K562 (cell line): ENCODE data around the gene CELSR3. TPM values are rescaled to one million over a fixed set of nuclear protein-coding genes. Genes with fewer than 3 reads are reported as not detected.
A peak's percentile ranks its signal among the peaks of the same experiment; 100 is the strongest.

Source experiments
- ATAC-seq: fragments of 200-7000 bp; cut with Tn5 transposase; 3 replicates; pipeline ENCODE4 v1.9.1; 2020; ENCODE audit warnings: moderate library complexity
- BruUV-seq: library from RNA; stranded (reverse); fragments of 400-500 nt; replicated peaks from 2 replicates; lab custom pipeline; 2021; lab: Mats Ljungman, UMichigan
- CTCF ChIA-PET: fragments of 300-600 bp; formaldehyde crosslinking; extraction: SDS; loops from one replicate; lab custom pipeline; 2021; ENCODE audit warnings: low intra/inter-chr PET ratio; lab: Yijun Ruan, JAX
- POLR2A ChIA-PET: fragments of 300-600, 350-650 bp; sonication (Branson Sonifier 250); formaldehyde crosslinking; extraction: SDS; loops from one replicate; lab custom pipeline; 2021; ENCODE audit warnings: antibody characterized with exemption, inconsistent platforms; lab: Yijun Ruan, JAX
- DNase-seq, 4 experiments: peaks; one replicate each; pipeline versions ENCODE4 v3.0.0 to v3.0.0-alpha.2; 2011 to 2018; ENCODE audit warnings: low spot score in 3 of 4, mixed read lengths in 3 of 4; ENCODE audit errors: extremely low read depth in 1 of 4
- FAIRE-seq: peaks from 2 replicates; lab custom pipeline; 2011; peaks lifted over from hg19 to GRCh38; lab: Jason Lieb, UNC
- H2AFZ ChIP-seq: 2 replicates; pipeline ENCODE4 v1.6.0; 2011; ENCODE audit warnings: low read depth, low read length, control low read depth, inconsistent platforms
- H3K27ac ChIP-seq: fragments of 200-600 bp; 3 replicates; pipeline ENCODE4 v1.8.0; 2011; ENCODE audit warnings: low read depth, mild to moderate bottlenecking, control low read depth, inconsistent platforms, low read length, moderate library complexity, mixed read lengths; ENCODE audit errors: extremely low read depth
- H3K27me3 ChIP-seq, 2 experiments: fragments of 300-600 bp in 1 of 2; 2 replicates in 1 of 2; 3 replicates in 1 of 2; pipeline versions ENCODE4 v1.6.0 to v1.8.0; 2011; ENCODE audit warnings: inconsistent platforms in 2 of 2, low read length in 2 of 2, mild to moderate bottlenecking in 1 of 2, mixed read lengths in 1 of 2, moderate library complexity in 1 of 2; ENCODE audit not compliant: control insufficient read depth in 2 of 2, insufficient read depth in 2 of 2
- H3K36me3 ChIP-seq: fragments of 300-600 bp; 3 replicates; pipeline ENCODE4 v1.8.0; 2011; ENCODE audit warnings: mild to moderate bottlenecking, low read length, inconsistent platforms; ENCODE audit not compliant: control insufficient read depth, insufficient read depth
- H3K4me1 ChIP-seq, 2 experiments: fragments of 200-600 bp in 1 of 2; replicated peaks in 1 of 2; 2 replicates in 1 of 2; 3 replicates in 1 of 2; pipeline versions ENCODE4 v1.5.1 to v1.8.0; 2011; ENCODE audit warnings: inconsistent platforms in 2 of 2, low read length in 2 of 2, mild to moderate bottlenecking in 1 of 2, mixed read lengths in 1 of 2, moderate library complexity in 1 of 2; ENCODE audit not compliant: control insufficient read depth in 2 of 2, insufficient read depth in 2 of 2
- H3K4me2 ChIP-seq: 2 replicates; pipeline ENCODE4 v1.6.1; 2011; ENCODE audit warnings: low read length, control low read depth, inconsistent platforms, mixed read lengths; ENCODE audit not compliant: insufficient read depth
- H3K4me3 ChIP-seq: fragments of 200-600 bp; sonication (generic), shearing (Covaris generic); 2 replicates; pipeline ENCODE4 v1.5.1; 2016; ENCODE audit warnings: control low read depth, inconsistent platforms
- H3K79me2 ChIP-seq: fragments of 200-600 bp; 3 replicates; pipeline ENCODE4 v1.8.0; 2011; ENCODE audit warnings: low read length, inconsistent platforms; ENCODE audit not compliant: control insufficient read depth, insufficient read depth
- H3K9ac ChIP-seq, 2 experiments: 2 replicates each; pipeline versions ENCODE4 v1.6.0 to v1.6.1; 2011; ENCODE audit warnings: low read depth in 2 of 2, low read length in 2 of 2, control low read depth in 1 of 2, inconsistent platforms in 1 of 2, mild to moderate bottlenecking in 1 of 2, mixed read lengths in 1 of 2; ENCODE audit not compliant: insufficient read depth in 1 of 2
- H3K9me1 ChIP-seq: one replicate; pipeline ENCODE4 v1.6.0; 2011; ENCODE audit warnings: inconsistent platforms, mild to moderate bottlenecking, low read length, moderate library complexity; ENCODE audit not compliant: control insufficient read depth, insufficient read depth
- H3K9me3 ChIP-seq: replicated peaks from 2 replicates; pipeline ENCODE4 v1.5.1; 2011; ENCODE audit warnings: low read depth, low read length, inconsistent platforms; ENCODE audit not compliant: control insufficient read depth, insufficient read depth
- H4K20me1 ChIP-seq: replicated peaks from 2 replicates; pipeline ENCODE4 v1.6.1; 2011; ENCODE audit warnings: low read length, inconsistent platforms, mixed read lengths; ENCODE audit not compliant: control insufficient read depth, insufficient read depth
- CBX1 ChIP-seq: sonication (generic); IDR thresholded peaks from 2 replicates; pipeline ENCODE4 v1.6.1; 2016; ENCODE audit warnings: antibody characterized with exemption, low read depth, mild to moderate bottlenecking
- CSDE1 ChIP-seq, 2 experiments: fragments of 450-650 bp; IDR thresholded peaks; 2 replicates each; pipeline ENCODE4 v1.6.1; 2016; ENCODE audit warnings: mild to moderate bottlenecking in 1 of 2
- DPF2 ChIP-seq: fragments of 450-650 bp; IDR thresholded peaks from 2 replicates; pipeline ENCODE4 v1.6.1; 2016
- E2F5 ChIP-seq: sonication (generic); formaldehyde crosslinking; IDR thresholded peaks from 2 replicates; pipeline ENCODE4 v1.8.0; 2022; ENCODE audit warnings: mild to moderate bottlenecking, missing genetic modification reagents
- MAZ ChIP-seq, 2 experiments: fragments of 450-650 bp in 1 of 2; sonication (generic) in 1 of 2; formaldehyde crosslinking; IDR thresholded peaks in 1 of 2; conservative IDR thresholded peaks in 1 of 2; 2 replicates each; pipeline versions ENCODE4 v1.4.0 to v1.5.0; 2020; ENCODE audit warnings: mild to moderate bottlenecking in 1 of 2, missing genetic modification reagents in 1 of 2
- NONO ChIP-seq, 2 experiments: fragments of 200-400 bp in 1 of 2; fragments of 450-650 bp in 1 of 2; formaldehyde crosslinking in 1 of 2; IDR thresholded peaks; 2 replicates each; pipeline ENCODE4 v1.6.1; 2017; ENCODE audit warnings: low read depth in 2 of 2, mild to moderate bottlenecking in 2 of 2, moderate library complexity in 2 of 2, low read length in 1 of 2
- OTX1 ChIP-seq: fragments of 450-650 bp; formaldehyde crosslinking; IDR thresholded peaks from 2 replicates; pipeline ENCODE4 v1.4.0; 2022; ENCODE audit warnings: mild to moderate bottlenecking
- PHF20 ChIP-seq: fragments of 450-650 bp; IDR thresholded peaks from 2 replicates; pipeline ENCODE4 v1.6.1; 2018; ENCODE audit not compliant: partially characterized antibody
- PHF21A ChIP-seq: fragments of 450-650 bp; IDR thresholded peaks from 2 replicates; pipeline ENCODE4 v1.6.1; 2017; ENCODE audit warnings: low read depth, borderline replicate concordance
- ZNF609 ChIP-seq: sonication (generic); formaldehyde crosslinking; IDR thresholded peaks from 2 replicates; pipeline ENCODE4 v1.8.1; 2023; ENCODE audit warnings: missing genetic modification reagents, mild to moderate bottlenecking, borderline replicate concordance
- ZNF780A ChIP-seq: fragments of 250-450 bp; sonication (Bioruptor Pico); IDR thresholded peaks from 2 replicates; pipeline ENCODE4 v1.5.0; 2021; ENCODE audit warnings: mild to moderate bottlenecking
- WGBS: fragments of 100-300 bp; shearing (Covaris generic); methylation state at CpG from one replicate; pipeline ENCODE4 v1.1.6; 2016; ENCODE audit warnings: low coverage, mixed read lengths; ENCODE audit not compliant: insufficient coverage; ENCODE audit errors: missing lambda C conversion rate; 5-methylcytosine and 5-hydroxymethylcytosine counted together
- in situ Hi-C: fragments of 300-500 bp; cut with MboI; formaldehyde crosslinking; loops from 4 replicates; pipeline ENCODE4 v1.15.0; 2018; ENCODE audit warnings: inconsistent platforms, mixed read lengths
- intact Hi-C: fragments of 100-400 bp; cut with micrococcal nuclease; formaldehyde crosslinking; loops from 2 replicates; pipeline ENCODE4 v1.14.2; 2022
- polyA plus RNA-seq, 8 experiments: library from polyadenylated mRNA; depleted of rRNA in 4 of 8; stranded (reverse) in 5 of 8; unstranded in 3 of 8; fragments of >200 nt; fragmentation: Nextera tagmentation in 2 of 8; fragmentation: Illumina TruSeq in 1 of 8; extraction: Ambion mirVana in 2 of 8; extraction: Trizol in 1 of 8; gene quantifications; 2 replicates each; pipeline versions ENCODE4 v1.2.1 to v1.2.3, GENCODE V29; 2011 to 2014; ENCODE audit warnings: inconsistent platforms in 1 of 8, missing spikeins in 1 of 8
- total RNA-seq, 7 experiments: library from RNA; depleted of rRNA in 6 of 7; stranded (reverse); fragments of >200 nt in 6 of 7; fragmentation: Illumina TruSeq in 2 of 7; extraction: Trizol in 2 of 7; gene quantifications; 2 replicates each; pipeline versions ENCODE4 v1.2.1 to v1.2.3, GENCODE V29; 2011 to 2021; ENCODE audit warnings: low replicate concordance in 1 of 7
- TF ChIP-seq, protein P1 (sequence below): sonication (generic); formaldehyde crosslinking; IDR thresholded peaks from 2 replicates; pipeline ENCODE4 v1.8.1; 2023; ENCODE audit warnings: mild to moderate bottlenecking, missing genetic modification reagents

Gene CELSR3
- total and polyA plus RNA-seq, 9 of the 15 experiments (the other 6 are each of a cell fraction or from before 2014, with no cell fraction given) = 0.10 to 2.7 (median 0.76) TPM

- peaks cover 4 to 13% of the 10 kb centered on the region in 2 experiments; a peak in 2 of 5 replicates for H3K4me1 ChIP-seq
- intact Hi-C loops = no loop called here
- peak; percentile 88 for FAIRE-seq
- TF ChIP-seq DPF2 (0 out of 2 replicates have a peak, but pooled peaks have one; percentile 27), MAZ (CRISPR knock-in tag; conservative IDR thresholded peaks at IDR 0.05 in 1 of 2, IDR thresholded peaks at IDR 0.05 in 1 of 2) (peak; percentile 53 to 70), E2F5 (0 out of 2 replicates have a peak, but pooled peaks have one; percentile 44), NONO (IDR thresholded peaks at IDR 0.05; ENCODE audit: low read depth in 2 of 2, low read length in 1 of 2) (peak in 1 of 2 experiments; percentile 68; a peak in 2 of 4 replicates), PHF20 (peak; percentile 82), OTX1 (CRISPR knock-in tag) (0 out of 2 replicates have a peak, but pooled peaks have one; percentile 62), ZNF780A (CRISPR knock-in tag) (no peak), ZNF609 (CRISPR knock-in tag) (0 out of 2 replicates have a peak, but pooled peaks have one; percentile 71), CSDE1 (IDR thresholded peaks at IDR 0.05) (peak in 1 of 2 experiments; percentile 52; a peak in 1 of 4 replicates), PHF21A (0 out of 2 replicates have a peak, but pooled peaks have one; percentile 6), CBX1 (peak; percentile 61; the same call in 1 of the 2 replicates)
- TF ChIP-seq, protein P1, sequence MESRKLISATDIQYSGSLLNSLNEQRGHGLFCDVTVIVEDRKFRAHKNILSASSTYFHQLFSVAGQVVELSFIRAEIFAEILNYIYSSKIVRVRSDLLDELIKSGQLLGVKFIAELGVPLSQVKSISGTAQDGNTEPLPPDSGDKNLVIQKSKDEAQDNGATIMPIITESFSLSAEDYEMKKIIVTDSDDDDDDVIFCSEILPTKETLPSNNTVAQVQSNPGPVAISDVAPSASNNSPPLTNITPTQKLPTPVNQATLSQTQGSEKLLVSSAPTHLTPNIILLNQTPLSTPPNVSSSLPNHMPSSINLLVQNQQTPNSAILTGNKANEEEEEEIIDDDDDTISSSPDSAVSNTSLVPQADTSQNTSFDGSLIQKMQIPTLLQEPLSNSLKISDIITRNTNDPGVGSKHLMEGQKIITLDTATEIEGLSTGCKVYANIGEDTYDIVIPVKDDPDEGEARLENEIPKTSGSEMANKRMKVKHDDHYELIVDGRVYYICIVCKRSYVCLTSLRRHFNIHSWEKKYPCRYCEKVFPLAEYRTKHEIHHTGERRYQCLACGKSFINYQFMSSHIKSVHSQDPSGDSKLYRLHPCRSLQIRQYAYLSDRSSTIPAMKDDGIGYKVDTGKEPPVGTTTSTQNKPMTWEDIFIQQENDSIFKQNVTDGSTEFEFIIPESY (CRISPR knock-in tag) = peak; percentile 69
These were observed 53.3 kb downstream of the CELSR3 start, which contains the start of gene UQCRC1 for GRCh38 chr3:48609088-48610005. Gene UQCRC1, minus strand, starts transcription at chr3:48609646. Its CDS starts 26 bp downstream, at chr3:48609620.

More at GRCh38 chr3:48609088-48610005, 53.3 kb downstream of the CELSR3 start, which contains the start of gene UQCRC1:
- peak; percentile 87 to 93 (median 91) for DNase-seq
- peak within 1 kb of the TSS; percentile 98 for H3K4me3 ChIP-seq
- ATAC-seq = peak; percentile 100
- BruUV-seq = no TSS peak
- H3K27me3 ChIP-seq = no peaks in the 10 kb centered on the region
- peaks cover 37% of the 10 kb centered on the region; the same call in 2 of the 3 replicates for H3K36me3 ChIP-seq
- H3K9ac ChIP-seq = peak within 1 kb of the TSS; percentile 96 to 99
- H4K20me1 ChIP-seq = no peaks in the 10 kb centered on the region
- POLR2A ChIA-PET = interaction anchor here (0.6 kb wide), 1 partner anchor 187 kb away, joined by 4 read pairs; no protein-coding TSS in a partner anchor
- H3K79me2 ChIP-seq = peaks cover 30% of the 10 kb centered on the region
- peak within 1 kb of the TSS; percentile 97 for H3K27ac ChIP-seq
- peak within 1 kb of the TSS; percentile 96 for H3K4me2 ChIP-seq
- H2AFZ ChIP-seq = peak within 1 kb of the TSS; percentile 98
- WGBS = 3% methylated on average over 26 of the region's 86 CpGs
- H3K9me3 ChIP-seq = no peaks in the 10 kb centered on the region
- H3K9me1 ChIP-seq = no peaks in the 10 kb centered on the region
- CTCF ChIA-PET = no interaction called here
- in situ Hi-C loops = no loop called here
